K562 (cell line): ENCODE measurements around the gene BMP6. TPM values are rescaled to one million over a fixed set of nuclear protein-coding genes. Genes with fewer than 3 reads are reported as not detected.

Experiments used
- ATAC-seq: fragments of 200-7000 bp; cut with Tn5 transposase; 3 replicates; pipeline ENCODE4 v1.9.1; 2020; ENCODE audit warnings: moderate library complexity
- BruUV-seq: library from RNA; stranded (reverse); fragments of 400-500 nt; replicated peaks from 2 replicates; lab custom pipeline; 2021; lab: Mats Ljungman, UMichigan
- CTCF ChIA-PET: fragments of 300-600 bp; formaldehyde crosslinking; extraction: SDS; loops from one replicate; lab custom pipeline; 2021; ENCODE audit warnings: low intra/inter-chr PET ratio; lab: Yijun Ruan, JAX
- POLR2A ChIA-PET: fragments of 300-600, 350-650 bp; sonication (Branson Sonifier 250); formaldehyde crosslinking; extraction: SDS; loops from one replicate; lab custom pipeline; 2021; ENCODE audit warnings: antibody characterized with exemption, inconsistent platforms; lab: Yijun Ruan, JAX
- DNase-seq, 4 experiments: peaks; one replicate each; pipeline versions ENCODE4 v3.0.0 to v3.0.0-alpha.2; 2011 to 2018; ENCODE audit warnings: low spot score in 3 of 4, mixed read lengths in 3 of 4; ENCODE audit errors: extremely low read depth in 1 of 4
- FAIRE-seq: peaks from 2 replicates; lab custom pipeline; 2011; peaks lifted over from hg19 to GRCh38; lab: Jason Lieb, UNC
- H2AFZ ChIP-seq: 2 replicates; pipeline ENCODE4 v1.6.0; 2011; ENCODE audit warnings: low read depth, low read length, control low read depth, inconsistent platforms
- H3K27ac ChIP-seq: fragments of 200-600 bp; 3 replicates; pipeline ENCODE4 v1.8.0; 2011; ENCODE audit warnings: low read depth, mild to moderate bottlenecking, control low read depth, inconsistent platforms, low read length, moderate library complexity, mixed read lengths; ENCODE audit errors: extremely low read depth
- H3K27me3 ChIP-seq, 2 experiments: fragments of 300-600 bp in 1 of 2; 2 replicates in 1 of 2; 3 replicates in 1 of 2; pipeline versions ENCODE4 v1.6.0 to v1.8.0; 2011; ENCODE audit warnings: inconsistent platforms in 2 of 2, low read length in 2 of 2, mild to moderate bottlenecking in 1 of 2, mixed read lengths in 1 of 2, moderate library complexity in 1 of 2; ENCODE audit not compliant: control insufficient read depth in 2 of 2, insufficient read depth in 2 of 2
- H3K36me3 ChIP-seq: fragments of 300-600 bp; 3 replicates; pipeline ENCODE4 v1.8.0; 2011; ENCODE audit warnings: mild to moderate bottlenecking, low read length, inconsistent platforms; ENCODE audit not compliant: control insufficient read depth, insufficient read depth
- H3K4me1 ChIP-seq, 2 experiments: fragments of 200-600 bp in 1 of 2; replicated peaks in 1 of 2; 2 replicates in 1 of 2; 3 replicates in 1 of 2; pipeline versions ENCODE4 v1.5.1 to v1.8.0; 2011; ENCODE audit warnings: inconsistent platforms in 2 of 2, low read length in 2 of 2, mild to moderate bottlenecking in 1 of 2, mixed read lengths in 1 of 2, moderate library complexity in 1 of 2; ENCODE audit not compliant: control insufficient read depth in 2 of 2, insufficient read depth in 2 of 2
- H3K4me2 ChIP-seq: 2 replicates; pipeline ENCODE4 v1.6.1; 2011; ENCODE audit warnings: low read length, control low read depth, inconsistent platforms, mixed read lengths; ENCODE audit not compliant: insufficient read depth
- H3K4me3 ChIP-seq: fragments of 200-600 bp; sonication (generic), shearing (Covaris generic); 2 replicates; pipeline ENCODE4 v1.5.1; 2016; ENCODE audit warnings: control low read depth, inconsistent platforms
- H3K79me2 ChIP-seq: fragments of 200-600 bp; 3 replicates; pipeline ENCODE4 v1.8.0; 2011; ENCODE audit warnings: low read length, inconsistent platforms; ENCODE audit not compliant: control insufficient read depth, insufficient read depth
- H3K9ac ChIP-seq, 2 experiments: 2 replicates each; pipeline versions ENCODE4 v1.6.0 to v1.6.1; 2011; ENCODE audit warnings: low read depth in 2 of 2, low read length in 2 of 2, control low read depth in 1 of 2, inconsistent platforms in 1 of 2, mild to moderate bottlenecking in 1 of 2, mixed read lengths in 1 of 2; ENCODE audit not compliant: insufficient read depth in 1 of 2
- H3K9me1 ChIP-seq: one replicate; pipeline ENCODE4 v1.6.0; 2011; ENCODE audit warnings: inconsistent platforms, mild to moderate bottlenecking, low read length, moderate library complexity; ENCODE audit not compliant: control insufficient read depth, insufficient read depth
- H3K9me3 ChIP-seq: replicated peaks from 2 replicates; pipeline ENCODE4 v1.5.1; 2011; ENCODE audit warnings: low read depth, low read length, inconsistent platforms; ENCODE audit not compliant: control insufficient read depth, insufficient read depth
- H4K20me1 ChIP-seq: replicated peaks from 2 replicates; pipeline ENCODE4 v1.6.1; 2011; ENCODE audit warnings: low read length, inconsistent platforms, mixed read lengths; ENCODE audit not compliant: control insufficient read depth, insufficient read depth
- FOS ChIP-seq: IDR thresholded peaks from 3 replicates; pipeline ENCODE4 v1.6.1; 2011; ENCODE audit not compliant: insufficient read length; ENCODE audit errors: extremely low read depth
- GABPB2 ChIP-seq: fragments of 250-450 bp; sonication (Bioruptor Pico); conservative IDR thresholded peaks from 2 replicates; pipeline ENCODE4 v1.5.1; 2021; ENCODE audit warnings: mild to moderate bottlenecking
- NFATC3 ChIP-seq: fragments of 450-650 bp; IDR thresholded peaks from 2 replicates; pipeline ENCODE4 v1.6.1; 2017; ENCODE audit warnings: mild to moderate bottlenecking
- ZC3H4 ChIP-seq: sonication (generic); formaldehyde crosslinking; IDR thresholded peaks from 2 replicates; pipeline ENCODE4 v1.9.0; 2021; ENCODE audit warnings: missing genetic modification reagents, borderline replicate concordance
- WGBS: fragments of 100-300 bp; shearing (Covaris generic); methylation state at CpG from one replicate; pipeline ENCODE4 v1.1.6; 2016; ENCODE audit warnings: low coverage, mixed read lengths; ENCODE audit not compliant: insufficient coverage; ENCODE audit errors: missing lambda C conversion rate; 5-methylcytosine and 5-hydroxymethylcytosine counted together
- in situ Hi-C: fragments of 300-500 bp; cut with MboI; formaldehyde crosslinking; loops from 4 replicates; pipeline ENCODE4 v1.15.0; 2018; ENCODE audit warnings: inconsistent platforms, mixed read lengths
- intact Hi-C: fragments of 100-400 bp; cut with micrococcal nuclease; formaldehyde crosslinking; loops from 2 replicates; pipeline ENCODE4 v1.14.2; 2022
- polyA plus RNA-seq, 8 experiments: library from polyadenylated mRNA; depleted of rRNA in 4 of 8; stranded (reverse) in 5 of 8; unstranded in 3 of 8; fragments of >200 nt; fragmentation: Nextera tagmentation in 2 of 8; fragmentation: Illumina TruSeq in 1 of 8; extraction: Ambion mirVana in 2 of 8; extraction: Trizol in 1 of 8; gene quantifications; 2 replicates each; pipeline versions ENCODE4 v1.2.1 to v1.2.3, GENCODE V29; 2011 to 2014; ENCODE audit warnings: inconsistent platforms in 1 of 8, missing spikeins in 1 of 8
- total RNA-seq, 7 experiments: library from RNA; depleted of rRNA in 6 of 7; stranded (reverse); fragments of >200 nt in 6 of 7; fragmentation: Illumina TruSeq in 2 of 7; extraction: Trizol in 2 of 7; gene quantifications; 2 replicates each; pipeline versions ENCODE4 v1.2.1 to v1.2.3, GENCODE V29; 2011 to 2021; ENCODE audit warnings: low replicate concordance in 1 of 7
- TF ChIP-seq, protein P1 (sequence below): fragments of 250-450 bp; sonication (Bioruptor Pico); IDR thresholded peaks from 2 replicates; pipeline ENCODE4 v1.8.0; 2021; ENCODE audit warnings: borderline replicate concordance, mild to moderate bottlenecking, moderate library complexity; ENCODE audit not compliant: poor library complexity, severe bottlenecking
- TF ChIP-seq, protein P2 (sequence below): fragments of 200-800 bp; sonication (Bioruptor generic); IDR thresholded peaks from 2 replicates; pipeline ENCODE4 v1.6.1; 2016; ENCODE audit warnings: missing genetic modification characterization, missing compliant biosample characterization
- TF ChIP-seq, protein P3 (sequence below): fragments of 250-450 bp; sonication (Bioruptor Pico); IDR thresholded peaks from 2 replicates; pipeline ENCODE4 v1.5.0; 2021; ENCODE audit warnings: mild to moderate bottlenecking, moderate library complexity
- TF ChIP-seq, protein P4 (sequence below): fragments of 250-450 bp; sonication (Bioruptor Pico); IDR thresholded peaks from 2 replicates; pipeline ENCODE4 v1.6.1; 2021; ENCODE audit warnings: mild to moderate bottlenecking

The BMP6 gene
- total and polyA plus RNA-seq, 9 of the 15 experiments (the other 6 are each of a cell fraction or from before 2014, with no cell fraction given), result 0.01 to 0.13 (median 0.06) TPM; not detected in 3

DNA sequence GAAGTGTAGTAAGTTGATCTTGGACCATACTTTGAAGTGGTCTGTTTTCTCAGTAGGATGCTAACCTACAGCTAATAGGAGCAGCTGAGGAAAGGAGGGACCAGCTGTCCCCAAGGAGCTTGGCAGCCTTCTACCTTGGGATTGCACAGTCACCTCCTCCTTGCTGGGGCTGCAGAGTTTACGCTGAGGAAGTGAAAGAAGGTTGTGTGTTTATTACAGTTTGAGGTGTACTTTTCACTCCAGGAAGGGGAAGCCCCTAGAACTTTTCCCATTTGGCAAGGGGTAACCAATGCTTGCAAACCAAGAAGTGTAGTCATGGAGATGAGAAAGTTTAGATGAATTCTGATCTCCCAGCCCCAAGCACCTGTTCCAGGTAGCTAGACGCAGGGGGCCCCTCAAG is 58.8 kb downstream of the BMP6 start:
- no peaks in the 10 kb centered on the region for H4K20me1 ChIP-seq
- H3K79me2 ChIP-seq, result no peaks in the 10 kb centered on the region
- H3K36me3 ChIP-seq, result no peaks in the 10 kb centered on the region
- ChIA-PET CTCF (no interaction called here), POLR2A (no interaction called here)
- no peak overlapping the region for H3K4me2 ChIP-seq
- H3K4me1 ChIP-seq, result no peaks in the 10 kb centered on the region
- no peak overlapping the region for H2AFZ ChIP-seq
- H3K9ac ChIP-seq, result no peak overlapping the region
- no peak overlapping the region for H3K4me3 ChIP-seq
- FAIRE-seq (no peak), DNase-seq (no peak), ATAC-seq (no peak)
- BruUV-seq, result no TSS peak
- intact Hi-C loops, result no loop called here
- TF ChIP-seq, protein P1, sequence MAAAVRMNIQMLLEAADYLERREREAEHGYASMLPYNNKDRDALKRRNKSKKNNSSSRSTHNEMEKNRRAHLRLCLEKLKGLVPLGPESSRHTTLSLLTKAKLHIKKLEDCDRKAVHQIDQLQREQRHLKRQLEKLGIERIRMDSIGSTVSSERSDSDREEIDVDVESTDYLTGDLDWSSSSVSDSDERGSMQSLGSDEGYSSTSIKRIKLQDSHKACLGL (CRISPR knock-in tag), result no peak
- TF ChIP-seq, protein P2, sequence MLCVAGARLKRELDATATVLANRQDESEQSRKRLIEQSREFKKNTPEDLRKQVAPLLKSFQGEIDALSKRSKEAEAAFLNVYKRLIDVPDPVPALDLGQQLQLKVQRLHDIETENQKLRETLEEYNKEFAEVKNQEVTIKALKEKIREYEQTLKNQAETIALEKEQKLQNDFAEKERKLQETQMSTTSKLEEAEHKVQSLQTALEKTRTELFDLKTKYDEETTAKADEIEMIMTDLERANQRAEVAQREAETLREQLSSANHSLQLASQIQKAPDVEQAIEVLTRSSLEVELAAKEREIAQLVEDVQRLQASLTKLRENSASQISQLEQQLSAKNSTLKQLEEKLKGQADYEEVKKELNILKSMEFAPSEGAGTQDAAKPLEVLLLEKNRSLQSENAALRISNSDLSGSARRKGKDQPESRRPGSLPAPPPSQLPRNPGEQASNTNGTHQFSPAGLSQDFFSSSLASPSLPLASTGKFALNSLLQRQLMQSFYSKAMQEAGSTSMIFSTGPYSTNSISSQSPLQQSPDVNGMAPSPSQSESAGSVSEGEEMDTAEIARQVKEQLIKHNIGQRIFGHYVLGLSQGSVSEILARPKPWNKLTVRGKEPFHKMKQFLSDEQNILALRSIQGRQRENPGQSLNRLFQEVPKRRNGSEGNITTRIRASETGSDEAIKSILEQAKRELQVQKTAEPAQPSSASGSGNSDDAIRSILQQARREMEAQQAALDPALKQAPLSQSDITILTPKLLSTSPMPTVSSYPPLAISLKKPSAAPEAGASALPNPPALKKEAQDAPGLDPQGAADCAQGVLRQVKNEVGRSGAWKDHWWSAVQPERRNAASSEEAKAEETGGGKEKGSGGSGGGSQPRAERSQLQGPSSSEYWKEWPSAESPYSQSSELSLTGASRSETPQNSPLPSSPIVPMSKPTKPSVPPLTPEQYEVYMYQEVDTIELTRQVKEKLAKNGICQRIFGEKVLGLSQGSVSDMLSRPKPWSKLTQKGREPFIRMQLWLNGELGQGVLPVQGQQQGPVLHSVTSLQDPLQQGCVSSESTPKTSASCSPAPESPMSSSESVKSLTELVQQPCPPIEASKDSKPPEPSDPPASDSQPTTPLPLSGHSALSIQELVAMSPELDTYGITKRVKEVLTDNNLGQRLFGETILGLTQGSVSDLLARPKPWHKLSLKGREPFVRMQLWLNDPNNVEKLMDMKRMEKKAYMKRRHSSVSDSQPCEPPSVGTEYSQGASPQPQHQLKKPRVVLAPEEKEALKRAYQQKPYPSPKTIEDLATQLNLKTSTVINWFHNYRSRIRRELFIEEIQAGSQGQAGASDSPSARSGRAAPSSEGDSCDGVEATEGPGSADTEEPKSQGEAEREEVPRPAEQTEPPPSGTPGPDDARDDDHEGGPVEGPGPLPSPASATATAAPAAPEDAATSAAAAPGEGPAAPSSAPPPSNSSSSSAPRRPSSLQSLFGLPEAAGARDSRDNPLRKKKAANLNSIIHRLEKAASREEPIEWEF (CRISPR knock-in tag), result no peak
- TF ChIP-seq, protein P3, sequence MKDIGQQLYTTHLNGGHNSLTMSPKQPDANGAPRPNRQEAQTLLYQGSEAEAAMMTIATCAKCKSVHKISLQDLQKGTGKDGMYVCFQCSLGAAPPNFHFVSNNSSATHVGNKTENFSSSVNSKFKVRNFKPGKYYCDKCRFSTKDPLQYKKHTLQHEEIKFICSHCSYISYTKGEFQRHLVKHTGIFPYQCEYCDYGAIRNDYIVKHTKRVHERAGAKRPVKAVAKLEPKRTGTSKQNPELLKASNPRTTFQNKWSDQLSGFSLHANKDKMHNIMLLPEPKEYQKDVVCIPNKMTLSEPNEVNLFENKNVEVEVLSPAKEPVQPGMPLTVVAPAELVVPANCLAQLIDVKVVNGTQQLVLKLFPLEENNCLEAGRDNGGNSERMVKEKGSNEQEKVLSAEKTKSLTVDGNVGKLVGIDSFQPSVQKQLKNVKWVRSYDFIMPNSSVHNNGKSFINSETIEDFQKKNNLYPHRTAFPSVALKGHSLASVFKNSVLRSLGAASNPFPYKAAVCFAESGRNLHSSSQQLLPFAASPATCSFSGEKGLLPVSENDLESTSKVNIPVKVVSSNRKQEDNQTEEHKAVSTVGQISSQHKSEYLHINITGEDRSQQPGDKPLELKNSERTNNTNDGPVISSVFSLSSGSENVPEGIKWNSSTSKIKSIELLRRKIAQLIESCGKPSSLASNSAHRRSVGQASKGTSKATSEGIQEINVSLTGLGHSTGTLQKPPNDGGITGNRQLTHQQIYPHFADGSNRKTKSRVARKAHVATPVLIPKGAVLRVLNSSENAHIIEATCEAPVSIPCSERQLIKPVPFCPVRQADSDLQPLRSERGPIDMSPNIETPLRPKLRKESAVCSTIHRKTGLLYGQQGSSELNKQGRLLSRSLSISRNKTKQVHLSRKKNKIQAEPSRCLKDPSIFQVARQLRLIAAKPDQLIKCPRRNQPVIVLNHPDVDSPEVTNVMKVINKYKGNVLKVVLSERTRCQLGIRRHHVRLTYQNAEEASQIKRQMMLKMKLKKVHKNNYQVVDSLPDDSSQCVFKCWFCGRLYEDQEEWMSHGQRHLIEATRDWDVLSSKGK (CRISPR knock-in tag), result no peak
- TF ChIP-seq FOS, result no peak
- TF ChIP-seq NFATC3, result no peak
- TF ChIP-seq, protein P4, sequence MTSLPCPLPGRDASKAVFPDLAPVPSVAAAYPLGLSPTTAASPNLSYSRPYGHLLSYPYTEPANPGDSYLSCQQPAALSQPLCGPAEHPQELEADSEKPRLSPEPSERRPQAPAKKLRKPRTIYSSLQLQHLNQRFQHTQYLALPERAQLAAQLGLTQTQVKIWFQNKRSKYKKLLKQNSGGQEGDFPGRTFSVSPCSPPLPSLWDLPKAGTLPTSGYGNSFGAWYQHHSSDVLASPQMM, result no peak
- TF ChIP-seq ZC3H4 (CRISPR knock-in tag), result no peak
- TF ChIP-seq GABPB2 (CRISPR knock-in tag), result no peak
- H3K27me3 ChIP-seq, result peaks cover 20 to 41% of the 10 kb centered on the region in 2 experiments
- WGBS, result 3% methylated on average over 2 of the region's 2 CpGs
- H3K27ac ChIP-seq, result no peak overlapping the region
- no peaks in the 10 kb centered on the region for H3K9me1 ChIP-seq
- H3K9me3 ChIP-seq, result no peaks in the 10 kb centered on the region
- in situ Hi-C loops, result no loop called here
